ENCODE results near the gene ZNF491.

DNA sequence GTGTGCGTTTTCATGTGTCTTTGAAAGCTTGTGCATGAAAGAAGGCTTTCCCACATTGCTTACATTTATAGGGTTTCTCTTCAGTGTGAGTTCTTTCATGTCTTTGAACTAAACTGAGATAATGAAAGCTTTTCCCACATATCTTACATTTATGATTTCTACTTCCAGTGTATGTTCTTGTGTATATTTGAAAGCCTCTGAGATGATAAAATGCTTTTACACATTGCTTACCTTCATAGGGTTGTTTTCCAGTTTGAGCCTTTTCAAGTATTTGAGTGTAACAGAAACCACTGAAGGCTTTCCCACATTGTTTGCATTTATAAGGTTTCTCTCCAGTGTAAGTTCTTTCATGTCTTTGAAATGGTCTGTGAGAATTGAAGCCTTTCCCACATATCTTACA, 41.4 kb upstream of the ZNF491 start:
- no peak for TF ChIP-seq POLR2A (IDR thresholded peaks at IDR 0.05)
- TF ChIP-seq, protein P1, sequence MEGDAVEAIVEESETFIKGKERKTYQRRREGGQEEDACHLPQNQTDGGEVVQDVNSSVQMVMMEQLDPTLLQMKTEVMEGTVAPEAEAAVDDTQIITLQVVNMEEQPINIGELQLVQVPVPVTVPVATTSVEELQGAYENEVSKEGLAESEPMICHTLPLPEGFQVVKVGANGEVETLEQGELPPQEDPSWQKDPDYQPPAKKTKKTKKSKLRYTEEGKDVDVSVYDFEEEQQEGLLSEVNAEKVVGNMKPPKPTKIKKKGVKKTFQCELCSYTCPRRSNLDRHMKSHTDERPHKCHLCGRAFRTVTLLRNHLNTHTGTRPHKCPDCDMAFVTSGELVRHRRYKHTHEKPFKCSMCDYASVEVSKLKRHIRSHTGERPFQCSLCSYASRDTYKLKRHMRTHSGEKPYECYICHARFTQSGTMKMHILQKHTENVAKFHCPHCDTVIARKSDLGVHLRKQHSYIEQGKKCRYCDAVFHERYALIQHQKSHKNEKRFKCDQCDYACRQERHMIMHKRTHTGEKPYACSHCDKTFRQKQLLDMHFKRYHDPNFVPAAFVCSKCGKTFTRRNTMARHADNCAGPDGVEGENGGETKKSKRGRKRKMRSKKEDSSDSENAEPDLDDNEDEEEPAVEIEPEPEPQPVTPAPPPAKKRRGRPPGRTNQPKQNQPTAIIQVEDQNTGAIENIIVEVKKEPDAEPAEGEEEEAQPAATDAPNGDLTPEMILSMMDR (IDR thresholded peaks at IDR 0.05): no peak

Data from vagina (tissue), 2 donors.